Measurements from ENCODE around the gene ZNF420. TPM values are rescaled to one million over a fixed set of nuclear protein-coding genes. Genes with fewer than 3 reads are reported as not detected.

Gene ZNF420
- polyA plus RNA-seq, 1 of the 3 experiments (the other 2 are of a cell fraction), result 1.9 TPM

GRCh38 chr19:37160153-37160552 is 81.9 kb downstream of the ZNF420 start:
- DNase-seq, result no peak
- no peak for TF ChIP-seq CTCF (IDR thresholded peaks at IDR 0.05)
- TF ChIP-seq EP300 (IDR thresholded peaks at IDR 0.05; ENCODE audit: borderline replicate concordance in 1 of 2, low read depth in 1 of 2, low read length in 1 of 2), result no peak
- TF ChIP-seq FOXM1 (IDR thresholded peaks at IDR 0.05; ENCODE audit: low read depth), result no peak
- Histone ChIP-seq H3K9me3 (peaks cover 16% of the 10 kb centered on the region; the same call in 1 of the 2 replicates), H2AFZ (ENCODE audit: low read depth) (no peak overlapping the region), H3F3A (replicated peaks; ENCODE audit: insufficient read depth) (peaks cover 3% of the 10 kb centered on the region), H3K36me3 (replicated peaks in 1 of 2; ENCODE audit: control insufficient read depth in 1 of 2, insufficient read depth in 2 of 2, low read length in 1 of 2) (peaks cover 26 to 68% of the 10 kb centered on the region in 2 experiments), H4K20me1 (ENCODE audit: insufficient read depth) (no peaks in the 10 kb centered on the region), H3K9ac (no peak overlapping the region), H3K4me2 (no peak overlapping the region), H3K79me2 (ENCODE audit: insufficient read depth) (no peaks in the 10 kb centered on the region), H3K27me3 (ENCODE audit: insufficient read depth) (no peaks in the 10 kb centered on the region), H3K4me3 (ENCODE audit: low read depth in 2 of 2, low read length in 1 of 2) (no peak overlapping the region), H3K4me1 (ENCODE audit: control insufficient read depth in 1 of 2, insufficient read depth in 2 of 2, low read depth in 1 of 2, low read length in 1 of 2) (no peaks in the 10 kb centered on the region), H3K9me2 (no peaks in the 10 kb centered on the region), H3K27ac (ENCODE audit: low read depth in 2 of 2, low read length in 1 of 2) (no peak overlapping the region)
- CTCF ChIA-PET, result interaction anchor here (0.6 kb wide), 1 partner anchor 547 kb away, joined by 3 read pairs; no protein-coding TSS in a partner anchor
- WGBS (ENCODE audit: low lambda C conversion rate), result 95% methylated on average over 1 of the region's 1 CpG
- POLR2A ChIA-PET, result no interaction called here

- ChIA-PET POLR2A (no interaction called here), CTCF (interaction anchor here (0.7 kb wide), 1 partner anchor 996 kb away, joined by 3 read pairs; no protein-coding TSS in a partner anchor)
- peaks cover 41 to 75% of the 10 kb centered on the region in 2 experiments for H3K36me3 ChIP-seq (replicated peaks in 1 of 2; ENCODE audit: control insufficient read depth in 1 of 2, insufficient read depth in 2 of 2, low read length in 1 of 2)
- H4K20me1 ChIP-seq (ENCODE audit: insufficient read depth), result no peaks in the 10 kb centered on the region
- H2AFZ ChIP-seq (ENCODE audit: low read depth), result no peak overlapping the region
- H3K4me1 ChIP-seq (ENCODE audit: control insufficient read depth in 1 of 2, insufficient read depth in 2 of 2, low read depth in 1 of 2, low read length in 1 of 2), result no peaks in the 10 kb centered on the region
- H3K4me2 ChIP-seq, result no peak overlapping the region
- H3F3A ChIP-seq (replicated peaks; ENCODE audit: insufficient read depth), result peaks cover under 1% of the 10 kb centered on the region
- TF ChIP-seq YY1 (IDR thresholded peaks at IDR 0.05; ENCODE audit: low read depth), result no peak
- TF ChIP-seq POLR2AphosphoS5 (IDR thresholded peaks at IDR 0.05; ENCODE audit: low read depth, low read length), result no peak
- TF ChIP-seq GABPA (IDR thresholded peaks at IDR 0.05; ENCODE audit: low read depth), result no peak
- no peak for TF ChIP-seq SMC3 (IDR thresholded peaks at IDR 0.05; ENCODE audit: low read depth, low read length)
- TF ChIP-seq MAX (IDR thresholded peaks at IDR 0.05; ENCODE audit: low read depth), result no peak
- 95% methylated on average over 1 of the region's 1 CpG for WGBS (ENCODE audit: low lambda C conversion rate)
- no peak overlapping the region for H3K9ac ChIP-seq
- no peak overlapping the region for H3K27ac ChIP-seq (ENCODE audit: low read depth in 2 of 2, low read length in 1 of 2)
- no peaks in the 10 kb centered on the region for H3K27me3 ChIP-seq (ENCODE audit: insufficient read depth)
- H3K4me3 ChIP-seq (ENCODE audit: low read depth in 2 of 2, low read length in 1 of 2), result no peak overlapping the region
- no peaks in the 10 kb centered on the region for H3K79me2 ChIP-seq (ENCODE audit: insufficient read depth)
- no peak for DNase-seq
- H3K9me2 ChIP-seq, result no peaks in the 10 kb centered on the region
- peaks cover 10% of the 10 kb centered on the region for H3K9me3 ChIP-seq
These were observed 87.4 kb downstream of the ZNF420 start for GRCh38 chr19:37165635-37166034.
